GM12864 (cell line): ENCODE results near the gene PARD6G.
"Not testable (repeated sequence)": the region's sequence is repeated elsewhere in the genome, so short reads cannot be mapped to it uniquely, and the experiment has no call there.

ENCODE experiments used
- DNase-seq: peaks from one replicate; pipeline ENCODE4 v3.0.0-alpha.2; 2011; ENCODE audit warnings: low read depth
- H3K4me3 ChIP-seq: 2 replicates; pipeline ENCODE4 v1.5.1; 2011; ENCODE audit warnings: mild to moderate bottlenecking, low read depth, low read length, control low read depth
- TF ChIP-seq, protein P1 (sequence below): IDR thresholded peaks from 2 replicates; pipeline ENCODE4 v1.5.1; 2011; ENCODE audit warnings: low read depth, mild to moderate bottlenecking, moderate library complexity, low read length, control low read depth, inconsistent platforms; ENCODE audit errors: missing control alignments

PARD6G gene

DNA sequence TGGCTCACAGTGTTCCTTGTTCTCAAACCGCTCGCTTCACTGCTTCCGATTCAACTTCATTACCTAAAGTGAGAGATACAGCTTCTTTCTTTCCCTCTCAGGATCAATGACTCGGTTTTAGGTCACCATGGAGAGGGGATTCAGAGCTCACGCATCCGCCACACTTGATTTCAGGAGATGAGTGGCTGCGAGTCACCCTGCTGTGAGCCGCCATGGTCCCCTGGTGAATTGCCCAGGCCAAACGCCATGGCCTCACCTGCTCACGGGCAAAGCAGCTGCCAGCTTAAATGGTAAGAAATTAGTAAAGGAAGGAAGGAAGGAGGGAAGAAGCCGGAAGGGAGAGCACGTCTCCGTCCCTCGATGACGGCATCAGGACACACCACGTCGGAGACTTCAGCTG lies 77.7 kb downstream of the PARD6G start:
- no peak overlapping the region for H3K4me3 ChIP-seq
- TF ChIP-seq, protein P1, sequence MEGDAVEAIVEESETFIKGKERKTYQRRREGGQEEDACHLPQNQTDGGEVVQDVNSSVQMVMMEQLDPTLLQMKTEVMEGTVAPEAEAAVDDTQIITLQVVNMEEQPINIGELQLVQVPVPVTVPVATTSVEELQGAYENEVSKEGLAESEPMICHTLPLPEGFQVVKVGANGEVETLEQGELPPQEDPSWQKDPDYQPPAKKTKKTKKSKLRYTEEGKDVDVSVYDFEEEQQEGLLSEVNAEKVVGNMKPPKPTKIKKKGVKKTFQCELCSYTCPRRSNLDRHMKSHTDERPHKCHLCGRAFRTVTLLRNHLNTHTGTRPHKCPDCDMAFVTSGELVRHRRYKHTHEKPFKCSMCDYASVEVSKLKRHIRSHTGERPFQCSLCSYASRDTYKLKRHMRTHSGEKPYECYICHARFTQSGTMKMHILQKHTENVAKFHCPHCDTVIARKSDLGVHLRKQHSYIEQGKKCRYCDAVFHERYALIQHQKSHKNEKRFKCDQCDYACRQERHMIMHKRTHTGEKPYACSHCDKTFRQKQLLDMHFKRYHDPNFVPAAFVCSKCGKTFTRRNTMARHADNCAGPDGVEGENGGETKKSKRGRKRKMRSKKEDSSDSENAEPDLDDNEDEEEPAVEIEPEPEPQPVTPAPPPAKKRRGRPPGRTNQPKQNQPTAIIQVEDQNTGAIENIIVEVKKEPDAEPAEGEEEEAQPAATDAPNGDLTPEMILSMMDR, result no peak
- DNase-seq, result no peak

DNA sequence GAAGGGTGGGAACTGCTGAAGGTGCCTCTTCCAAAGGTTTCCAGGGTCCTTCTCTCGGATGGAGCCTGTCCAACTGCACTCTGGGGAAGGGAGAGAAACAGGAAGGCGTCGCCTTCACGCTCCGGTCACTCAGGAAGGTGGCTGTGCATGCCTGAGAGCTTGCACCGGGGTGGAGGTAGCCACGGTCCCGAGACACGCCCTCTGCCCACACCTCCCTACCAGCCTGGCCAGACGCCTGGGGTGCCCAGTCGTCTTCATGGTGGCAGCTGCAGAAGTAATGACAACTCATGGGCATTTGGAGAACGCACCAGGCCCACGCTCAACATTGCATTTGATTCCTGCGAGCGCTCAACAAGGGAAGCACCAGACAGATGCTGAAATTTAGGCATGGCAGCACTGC lies 78.3 kb downstream of the PARD6G start:
- TF ChIP-seq, protein P1, result no peak
- no peak overlapping the region for H3K4me3 ChIP-seq
- DNase-seq, result no peak

DNA sequence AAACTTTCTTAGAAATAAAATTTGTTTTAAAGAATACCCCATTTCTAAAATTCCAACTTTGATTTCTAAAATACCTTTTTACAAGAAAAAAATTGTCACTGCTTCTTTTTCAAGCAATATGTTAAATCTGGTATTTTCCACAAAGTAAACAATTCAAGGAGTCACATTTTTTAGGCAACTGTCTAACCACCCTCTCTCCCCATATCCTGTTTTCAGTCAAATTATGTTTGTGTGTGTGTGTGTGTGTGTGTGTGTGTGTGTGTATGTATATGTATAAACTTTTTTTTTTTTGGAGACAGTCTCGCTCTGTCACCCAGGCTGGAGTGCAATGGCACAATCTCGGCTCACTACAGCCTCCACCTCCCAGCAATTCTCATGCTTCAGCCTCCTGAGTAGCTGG lies 79.0 kb downstream of the PARD6G start:
- H3K4me3 ChIP-seq, result no peak overlapping the region
- TF ChIP-seq, protein P1, result no peak
- DNase-seq, result no peak

DNA sequence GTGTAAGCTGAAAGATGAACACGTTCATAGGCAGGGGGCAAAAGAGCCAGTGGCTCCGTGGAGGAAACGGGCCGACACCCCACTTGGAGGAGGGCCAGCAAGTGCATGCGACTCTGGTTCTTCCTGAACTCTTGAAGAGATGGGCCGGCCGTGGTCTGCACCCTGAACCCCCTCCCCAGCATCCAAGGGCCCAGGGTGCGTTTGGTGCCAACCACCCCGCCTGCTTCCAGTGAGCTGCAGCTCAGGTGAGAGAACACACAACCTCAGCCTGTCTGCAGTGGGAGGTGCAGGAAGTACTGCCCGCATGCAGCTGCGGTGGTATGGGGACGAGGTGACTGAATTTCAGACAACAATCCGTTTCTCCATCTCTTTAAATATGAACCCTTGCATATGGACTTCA lies 79.4 kb downstream of the PARD6G start:
- no peak overlapping the region for H3K4me3 ChIP-seq

DNA sequence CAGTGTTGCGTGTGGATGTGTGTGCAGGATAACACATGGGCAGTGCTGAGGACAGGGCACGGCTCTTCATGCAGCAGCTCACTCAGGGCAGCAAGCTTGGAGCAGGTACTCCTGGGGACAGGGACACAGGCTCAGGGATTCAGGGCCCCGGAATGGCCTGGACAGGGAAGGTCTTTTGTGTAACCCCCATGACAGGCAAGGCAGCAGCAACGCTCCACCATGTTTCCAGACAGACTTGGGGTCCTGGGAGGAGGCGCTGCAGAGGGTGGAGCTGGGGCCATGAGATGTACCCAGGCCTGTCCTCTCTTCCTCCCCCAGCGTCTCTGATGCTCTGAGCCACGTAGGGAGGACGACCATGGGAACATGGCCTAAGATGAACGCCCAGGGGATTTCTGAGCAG lies 80.0 kb downstream of the PARD6G start:
- DNase-seq, result no peak
- no peak overlapping the region for H3K4me3 ChIP-seq
- TF ChIP-seq, protein P1, result no peak

More for the DNA sequence above, 79.4 kb downstream of the PARD6G start:
- DNase-seq, result no peak
- TF ChIP-seq, protein P1, result no peak

DNA sequence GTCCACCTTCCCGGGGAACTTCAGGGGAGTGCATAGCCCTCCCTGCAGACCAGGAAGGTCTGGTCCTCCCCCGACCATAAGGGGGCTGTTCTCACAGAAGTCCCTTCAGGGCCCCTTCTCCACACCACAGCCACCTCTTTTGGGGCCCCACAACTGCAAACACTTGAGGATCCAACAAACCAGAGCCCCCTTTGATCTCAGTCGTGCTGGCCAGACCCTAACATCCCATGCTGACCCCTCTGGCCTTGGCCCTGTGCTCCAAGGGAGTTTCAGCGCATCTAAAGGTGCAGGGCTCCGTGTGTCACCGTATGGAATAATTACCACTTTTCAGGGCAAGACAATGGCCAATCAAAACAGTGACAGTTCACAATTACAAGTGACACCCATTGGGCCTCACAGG lies 80.6 kb downstream of the PARD6G start:
- H3K4me3 ChIP-seq, result no peak overlapping the region
- DNase-seq, result no peak
- TF ChIP-seq, protein P1, result no peak

DNA sequence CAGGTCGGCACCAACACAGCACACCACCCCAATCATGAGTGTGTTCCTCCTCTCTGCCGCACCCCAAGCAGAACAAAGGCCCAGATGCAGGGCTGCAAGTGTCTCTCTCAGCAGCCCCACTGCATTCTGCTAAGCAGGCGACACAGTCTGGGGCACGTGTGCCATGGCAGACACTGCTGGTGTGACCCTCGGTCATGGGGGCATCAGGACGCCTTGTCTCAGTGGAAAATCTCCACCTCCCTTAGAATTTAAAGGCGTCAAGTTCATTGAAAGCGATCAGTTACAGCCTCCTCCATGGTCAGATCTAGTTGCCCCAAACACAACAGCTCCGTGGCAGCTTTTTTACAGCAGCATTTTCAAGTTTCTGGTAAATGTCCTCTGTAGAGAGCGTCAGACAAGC lies 81.1 kb downstream of the PARD6G start:
- DNase-seq, result no peak
- H3K4me3 ChIP-seq, result no peak overlapping the region
- TF ChIP-seq, protein P1, result no peak

DNA sequence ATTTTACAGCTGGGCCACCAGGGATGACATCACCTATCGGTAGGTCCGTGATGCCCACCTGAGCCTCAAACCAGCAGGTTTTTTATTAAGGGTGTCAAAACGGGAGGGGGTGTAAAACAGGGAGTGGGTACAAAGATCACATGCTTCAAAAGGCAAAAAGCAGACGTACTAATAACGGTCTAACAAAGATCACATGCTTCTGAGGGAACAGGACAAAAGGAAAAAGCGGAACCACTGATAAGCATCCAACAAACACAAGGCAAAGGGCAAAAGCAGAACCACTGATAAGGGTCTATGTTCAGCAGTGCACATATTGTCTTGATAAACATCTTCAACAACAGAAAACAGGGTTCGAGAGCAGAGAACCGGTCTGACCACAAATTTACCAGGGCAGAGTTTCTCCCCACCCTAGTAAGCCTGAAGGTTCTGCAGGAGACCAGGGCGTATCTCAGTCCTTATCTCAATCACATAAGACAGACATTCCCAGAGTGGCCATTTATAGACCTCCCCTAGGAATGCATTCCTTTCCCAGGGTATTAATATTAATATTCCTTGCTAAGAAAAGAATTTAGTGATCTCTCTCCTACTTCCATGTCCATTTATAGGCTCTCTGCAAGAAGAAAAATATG lies 82.5 kb downstream of the PARD6G start:
- DNase-seq, H3K4me3 ChIP-seq: not testable (repeated sequence)
